LNCAP (cell line): ENCODE results near the gene MYOD1.

Source experiments
- TF ChIP-seq, protein P1 (sequence below): fragments of 450-650 bp; IDR thresholded peaks from 2 replicates; pipeline ENCODE4 v1.5.1; 2017; ENCODE audit warnings: mild to moderate bottlenecking

The MYOD1 gene

DNA sequence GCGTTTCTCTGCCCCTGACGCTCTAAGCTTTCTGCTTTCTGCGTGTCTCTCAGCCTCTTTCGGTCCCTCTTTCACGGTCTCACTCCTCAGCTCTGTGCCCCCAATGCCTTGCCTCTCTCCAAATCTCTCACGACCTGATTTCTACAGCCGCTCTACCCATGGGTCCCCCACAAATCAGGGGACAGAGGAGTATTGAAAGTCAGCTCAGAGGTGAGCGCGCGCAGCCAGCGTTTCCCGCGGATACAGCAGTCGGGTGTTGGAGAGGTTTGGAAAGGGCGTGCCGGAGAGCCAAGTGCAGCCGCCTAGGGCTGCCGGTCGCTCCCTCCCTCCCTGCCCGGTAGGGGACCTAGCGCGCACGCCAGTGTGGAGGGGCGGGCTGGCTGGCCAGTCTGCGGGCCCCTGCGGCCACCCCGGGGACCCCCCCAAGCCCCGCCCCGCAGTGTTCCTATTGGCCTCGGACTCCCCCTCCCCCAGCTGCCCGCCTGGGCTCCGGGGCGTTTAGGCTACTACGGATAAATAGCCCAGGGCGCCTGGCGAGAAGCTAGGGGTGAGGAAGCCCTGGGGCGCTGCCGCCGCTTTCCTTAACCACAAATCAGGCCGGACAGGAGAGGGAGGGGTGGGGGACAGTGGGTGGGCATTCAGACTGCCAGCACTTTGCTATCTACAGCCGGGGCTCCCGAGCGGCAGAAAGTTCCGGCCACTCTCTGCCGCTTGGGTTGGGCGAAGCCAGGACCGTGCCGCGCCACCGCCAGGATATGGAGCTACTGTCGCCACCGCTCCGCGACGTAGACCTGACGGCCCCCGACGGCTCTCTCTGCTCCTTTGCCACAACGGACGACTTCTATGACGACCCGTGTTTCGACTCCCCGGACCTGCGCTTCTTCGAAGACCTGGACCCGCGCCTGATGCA is at the start of gene MYOD1:
Gene MYOD1, plus strand, starts transcription at position 544 of the 910 bp plus-strand sequence. Its CDS starts 212 bp downstream, at position 756.
- TF ChIP-seq, protein P1, sequence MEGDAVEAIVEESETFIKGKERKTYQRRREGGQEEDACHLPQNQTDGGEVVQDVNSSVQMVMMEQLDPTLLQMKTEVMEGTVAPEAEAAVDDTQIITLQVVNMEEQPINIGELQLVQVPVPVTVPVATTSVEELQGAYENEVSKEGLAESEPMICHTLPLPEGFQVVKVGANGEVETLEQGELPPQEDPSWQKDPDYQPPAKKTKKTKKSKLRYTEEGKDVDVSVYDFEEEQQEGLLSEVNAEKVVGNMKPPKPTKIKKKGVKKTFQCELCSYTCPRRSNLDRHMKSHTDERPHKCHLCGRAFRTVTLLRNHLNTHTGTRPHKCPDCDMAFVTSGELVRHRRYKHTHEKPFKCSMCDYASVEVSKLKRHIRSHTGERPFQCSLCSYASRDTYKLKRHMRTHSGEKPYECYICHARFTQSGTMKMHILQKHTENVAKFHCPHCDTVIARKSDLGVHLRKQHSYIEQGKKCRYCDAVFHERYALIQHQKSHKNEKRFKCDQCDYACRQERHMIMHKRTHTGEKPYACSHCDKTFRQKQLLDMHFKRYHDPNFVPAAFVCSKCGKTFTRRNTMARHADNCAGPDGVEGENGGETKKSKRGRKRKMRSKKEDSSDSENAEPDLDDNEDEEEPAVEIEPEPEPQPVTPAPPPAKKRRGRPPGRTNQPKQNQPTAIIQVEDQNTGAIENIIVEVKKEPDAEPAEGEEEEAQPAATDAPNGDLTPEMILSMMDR: no peak

- TF ChIP-seq, protein P1: no peak
These were observed 46.9 kb upstream of the MYOD1 start for GRCh38 chr11:17672469-17672868.

- TF ChIP-seq, protein P1: no peak
These were observed 45.4 kb upstream of the MYOD1 start for GRCh38 chr11:17673951-17674350.

DNA sequence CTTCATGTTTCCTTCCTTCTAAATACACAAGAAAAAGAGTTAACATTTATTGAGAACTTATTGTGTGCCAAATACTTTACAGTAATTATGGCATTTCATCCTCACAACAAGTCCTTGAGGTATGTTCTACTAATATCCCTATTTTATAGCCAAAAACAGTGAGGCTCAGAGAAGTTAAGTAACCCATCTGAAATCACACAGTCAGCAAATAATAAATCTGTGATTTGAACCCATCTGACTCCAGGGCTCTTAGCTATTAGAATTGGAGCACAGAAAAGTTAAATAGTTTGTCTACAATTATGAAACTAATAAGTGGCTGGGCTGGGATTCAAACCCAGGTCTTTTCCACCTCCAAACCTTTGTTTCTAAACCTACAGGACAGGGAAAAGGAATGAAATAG is 36.5 kb upstream of the MYOD1 start:
- TF ChIP-seq, protein P1: no peak

- TF ChIP-seq, protein P1: no peak
These were observed 35.8 kb upstream of the MYOD1 start for GRCh38 chr11:17683377-17684161.

DNA sequence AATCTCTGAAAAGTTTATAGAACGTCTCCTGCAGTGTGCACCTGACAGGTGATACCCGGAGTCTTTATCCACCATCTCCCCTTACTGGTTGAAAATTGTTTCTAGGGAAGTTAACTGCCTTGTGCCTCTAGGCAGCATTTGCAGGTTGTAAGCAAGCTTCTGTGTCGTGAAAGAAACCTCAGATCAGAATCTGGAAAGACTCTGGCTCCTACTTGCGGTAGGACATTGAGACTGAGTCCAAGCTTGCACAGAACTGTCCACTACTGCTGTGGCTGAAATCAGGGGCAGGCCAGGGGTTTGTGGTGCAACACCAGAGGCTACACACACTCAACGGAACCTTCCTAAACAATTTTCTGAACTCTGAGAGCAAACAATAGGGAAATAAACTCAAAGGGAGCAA is 34.8 kb upstream of the MYOD1 start:
- TF ChIP-seq, protein P1: no peak

GRCh38 chr11:17686231-17686980 is 33.0 kb upstream of the MYOD1 start:
- TF ChIP-seq, protein P1: no peak
